Measurements from ENCODE around the gene CPXM2.

- TF ChIP-seq, protein P1, sequence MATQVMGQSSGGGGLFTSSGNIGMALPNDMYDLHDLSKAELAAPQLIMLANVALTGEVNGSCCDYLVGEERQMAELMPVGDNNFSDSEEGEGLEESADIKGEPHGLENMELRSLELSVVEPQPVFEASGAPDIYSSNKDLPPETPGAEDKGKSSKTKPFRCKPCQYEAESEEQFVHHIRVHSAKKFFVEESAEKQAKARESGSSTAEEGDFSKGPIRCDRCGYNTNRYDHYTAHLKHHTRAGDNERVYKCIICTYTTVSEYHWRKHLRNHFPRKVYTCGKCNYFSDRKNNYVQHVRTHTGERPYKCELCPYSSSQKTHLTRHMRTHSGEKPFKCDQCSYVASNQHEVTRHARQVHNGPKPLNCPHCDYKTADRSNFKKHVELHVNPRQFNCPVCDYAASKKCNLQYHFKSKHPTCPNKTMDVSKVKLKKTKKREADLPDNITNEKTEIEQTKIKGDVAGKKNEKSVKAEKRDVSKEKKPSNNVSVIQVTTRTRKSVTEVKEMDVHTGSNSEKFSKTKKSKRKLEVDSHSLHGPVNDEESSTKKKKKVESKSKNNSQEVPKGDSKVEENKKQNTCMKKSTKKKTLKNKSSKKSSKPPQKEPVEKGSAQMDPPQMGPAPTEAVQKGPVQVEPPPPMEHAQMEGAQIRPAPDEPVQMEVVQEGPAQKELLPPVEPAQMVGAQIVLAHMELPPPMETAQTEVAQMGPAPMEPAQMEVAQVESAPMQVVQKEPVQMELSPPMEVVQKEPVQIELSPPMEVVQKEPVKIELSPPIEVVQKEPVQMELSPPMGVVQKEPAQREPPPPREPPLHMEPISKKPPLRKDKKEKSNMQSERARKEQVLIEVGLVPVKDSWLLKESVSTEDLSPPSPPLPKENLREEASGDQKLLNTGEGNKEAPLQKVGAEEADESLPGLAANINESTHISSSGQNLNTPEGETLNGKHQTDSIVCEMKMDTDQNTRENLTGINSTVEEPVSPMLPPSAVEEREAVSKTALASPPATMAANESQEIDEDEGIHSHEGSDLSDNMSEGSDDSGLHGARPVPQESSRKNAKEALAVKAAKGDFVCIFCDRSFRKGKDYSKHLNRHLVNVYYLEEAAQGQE (IDR thresholded peaks at IDR 0.05; ENCODE audit: insufficient read depth in 1 of 2, low read depth in 2 of 2, low read length in 1 of 2), result no peak
- TF ChIP-seq CTCF (IDR thresholded peaks at IDR 0.05), result no peak
- no peak for TF ChIP-seq POLR2AphosphoS5 (IDR thresholded peaks at IDR 0.05; ENCODE audit: low read depth, low read length)
- no peak for TF ChIP-seq TCF7L2 (IDR thresholded peaks at IDR 0.05; ENCODE audit: low read depth, low read length)
These were observed 95.6 kb downstream of the CPXM2 start for GRCh38 chr10:123795846-123796590.

All from Panc1 (cell line).